Activated naive CD4-positive, alpha-beta T cell treated with anti-CD3 and anti-CD28 coated beads, Interleukin-2, amount 50 U/mL, for 16 hours (primary cell): ENCODE measurements around the gene HOXB9.

Source experiments
- DNase-seq: peaks from one replicate; pipeline ENCODE4 v3.0.0-alpha.2; 2020

HOXB9 gene

GRCh38 chr17:48622857-48623256 lies 3.3 kb downstream of the HOXB9 start:
- no peak for DNase-seq

DNA sequence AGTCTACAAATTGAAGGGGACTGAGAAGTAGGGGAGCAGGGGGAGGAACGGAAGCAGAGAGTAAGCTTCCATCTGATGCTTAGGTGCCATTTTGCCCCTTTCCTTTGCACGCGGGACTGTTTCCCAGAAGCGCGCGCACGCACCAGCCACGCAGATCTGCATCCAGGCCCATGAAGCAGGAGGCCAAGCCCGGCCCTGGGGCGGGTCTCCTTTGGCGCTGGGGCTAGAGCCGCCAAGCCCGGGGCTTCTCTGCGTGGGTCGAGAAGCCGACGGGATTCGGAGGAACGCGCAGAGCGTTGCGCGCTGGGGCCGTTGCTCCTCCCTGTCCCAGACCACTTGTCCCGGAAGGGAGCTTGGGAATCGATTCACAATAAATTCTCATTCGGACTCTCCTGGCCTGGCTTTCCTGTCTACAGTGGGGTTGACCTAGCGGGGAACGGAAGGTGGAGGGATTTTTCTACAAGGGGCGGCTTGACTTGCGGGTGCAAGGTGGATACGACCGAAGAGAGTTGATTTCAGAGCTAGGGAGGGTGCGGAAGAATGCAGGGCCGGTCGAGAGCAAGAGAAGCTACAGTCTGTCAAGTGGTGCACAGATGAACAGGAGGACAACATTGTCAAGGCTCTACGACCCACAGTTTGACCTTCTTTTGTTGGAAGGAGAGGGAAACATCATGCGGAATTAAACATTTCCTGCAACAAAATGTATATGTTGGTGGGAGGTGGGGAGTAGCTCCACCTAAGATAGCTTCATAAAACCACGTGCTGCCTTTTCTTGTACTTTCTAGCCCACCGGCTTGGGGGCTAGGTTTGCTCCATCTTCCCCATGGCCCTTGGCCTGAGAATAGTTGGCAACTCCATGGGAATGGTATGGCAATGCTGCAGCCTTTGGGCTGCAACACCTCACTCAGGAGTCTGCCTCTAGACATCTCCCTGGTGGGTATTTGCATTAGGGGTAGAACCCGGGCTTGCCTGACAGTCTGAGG lies 4.5 kb downstream of the HOXB9 start:
- DNase-seq = no peak

GRCh38 chr17:48620461-48621139 lies 5.6 kb downstream of the HOXB9 start:
- no peak for DNase-seq

- DNase-seq = no peak
Observed at GRCh38 chr17:48619826-48620449, 6.2 kb downstream of the HOXB9 start.

DNA sequence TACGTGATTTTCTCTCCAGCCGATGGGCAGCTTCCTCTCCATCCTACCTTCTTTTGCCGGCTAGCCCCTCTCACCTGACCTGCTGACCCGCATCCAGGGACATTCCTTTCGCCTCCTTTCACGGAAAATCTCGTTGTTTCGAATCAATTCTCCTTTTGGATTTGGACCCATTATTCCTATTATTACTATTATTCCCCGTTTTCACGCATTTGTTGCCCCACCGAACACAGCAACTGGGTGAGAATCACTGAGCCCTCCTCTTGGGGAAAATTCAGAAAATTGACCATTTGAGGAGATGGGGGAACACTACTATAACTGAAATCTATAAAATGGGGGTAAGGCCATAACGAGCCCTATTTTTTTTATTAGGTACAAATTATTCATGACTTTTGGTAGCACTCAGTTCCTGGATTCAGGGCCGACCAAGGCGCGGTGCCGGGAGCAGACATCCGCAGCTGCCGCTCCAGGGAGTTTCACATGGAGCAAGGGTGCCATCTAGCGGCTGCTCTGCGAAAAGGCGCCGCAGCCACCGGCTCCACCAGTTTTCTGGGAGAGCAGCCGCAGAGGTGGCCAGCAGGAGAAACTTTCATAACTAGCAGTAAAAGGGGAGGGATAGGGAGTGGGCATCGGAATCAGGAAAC lies 7.8 kb downstream of the HOXB9 start:
- DNase-seq = peak; percentile 80

DNA sequence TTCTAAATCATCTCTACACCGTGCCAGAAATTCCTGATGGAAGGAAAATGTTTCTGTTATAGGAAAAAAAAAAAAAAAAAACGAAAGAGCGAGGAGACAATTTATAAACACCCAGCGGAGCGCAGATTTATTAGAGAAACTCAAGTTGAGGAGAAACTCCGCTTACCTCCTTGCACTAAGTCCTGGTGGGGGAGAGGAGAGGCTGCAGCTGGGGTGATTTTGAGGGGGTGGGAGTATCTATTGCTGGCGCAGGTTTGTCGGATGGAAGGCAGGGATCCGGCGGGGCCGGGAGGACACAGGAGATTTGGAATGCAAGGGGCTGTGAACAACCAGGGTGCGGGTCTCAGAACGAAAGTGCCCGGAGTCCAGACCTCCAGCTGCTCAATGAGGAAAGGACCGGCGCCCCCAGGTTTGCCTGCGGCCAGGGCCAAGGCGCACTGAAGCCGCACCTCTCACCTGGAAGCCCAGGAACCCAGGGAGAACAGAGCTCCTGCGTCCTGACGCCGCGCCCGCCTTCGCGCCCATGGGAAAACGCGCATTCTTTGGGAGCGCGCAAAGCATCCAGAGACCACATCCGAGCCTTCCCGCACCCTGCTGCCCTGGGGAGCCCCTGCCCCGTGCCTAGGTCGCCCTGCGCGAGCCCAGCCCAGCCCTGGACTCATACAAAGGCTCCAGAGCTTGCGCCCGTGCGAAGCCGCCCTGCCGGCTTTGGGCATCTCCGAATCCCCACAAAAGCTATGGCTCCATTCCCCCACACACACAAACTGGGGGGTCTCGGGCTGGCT lies 8.5 kb downstream of the HOXB9 start:
- no peak for DNase-seq

DNA sequence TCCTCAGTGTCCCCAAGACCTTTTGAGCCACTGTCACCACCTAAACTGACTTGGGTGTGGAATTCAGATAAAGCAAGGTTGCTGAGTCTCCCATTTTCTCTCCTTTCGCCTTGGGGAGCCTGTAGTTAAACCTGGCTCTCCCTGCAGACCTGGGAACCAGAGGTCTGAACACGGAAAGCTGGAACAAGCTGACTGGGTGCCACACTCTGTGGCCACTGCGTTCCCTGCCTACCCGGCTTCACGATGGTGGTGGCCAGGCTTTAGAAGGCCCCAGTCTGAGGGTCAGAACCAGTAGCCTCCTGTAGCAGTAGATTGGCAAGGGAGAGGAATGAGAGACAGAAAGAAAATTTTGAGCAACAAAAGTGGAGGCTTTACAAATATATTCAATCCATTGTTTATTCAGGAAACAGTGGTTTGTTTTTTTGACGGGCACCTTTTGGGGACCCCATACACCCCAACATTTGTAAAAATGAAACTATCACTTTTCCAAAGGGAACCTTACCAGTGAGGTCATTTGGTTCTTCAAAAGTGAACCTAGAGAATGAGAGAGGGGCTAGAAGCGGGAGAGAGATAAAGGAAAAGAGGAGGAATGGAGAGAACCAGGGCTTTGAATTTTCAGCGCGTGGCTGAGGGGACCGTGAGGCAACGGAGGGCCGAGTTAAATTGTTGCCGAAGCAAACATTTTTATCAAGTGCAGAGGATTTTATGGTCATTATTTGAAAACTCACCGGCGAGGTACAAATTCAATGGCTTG lies 9.3 kb downstream of the HOXB9 start:
- DNase-seq = no peak

DNA sequence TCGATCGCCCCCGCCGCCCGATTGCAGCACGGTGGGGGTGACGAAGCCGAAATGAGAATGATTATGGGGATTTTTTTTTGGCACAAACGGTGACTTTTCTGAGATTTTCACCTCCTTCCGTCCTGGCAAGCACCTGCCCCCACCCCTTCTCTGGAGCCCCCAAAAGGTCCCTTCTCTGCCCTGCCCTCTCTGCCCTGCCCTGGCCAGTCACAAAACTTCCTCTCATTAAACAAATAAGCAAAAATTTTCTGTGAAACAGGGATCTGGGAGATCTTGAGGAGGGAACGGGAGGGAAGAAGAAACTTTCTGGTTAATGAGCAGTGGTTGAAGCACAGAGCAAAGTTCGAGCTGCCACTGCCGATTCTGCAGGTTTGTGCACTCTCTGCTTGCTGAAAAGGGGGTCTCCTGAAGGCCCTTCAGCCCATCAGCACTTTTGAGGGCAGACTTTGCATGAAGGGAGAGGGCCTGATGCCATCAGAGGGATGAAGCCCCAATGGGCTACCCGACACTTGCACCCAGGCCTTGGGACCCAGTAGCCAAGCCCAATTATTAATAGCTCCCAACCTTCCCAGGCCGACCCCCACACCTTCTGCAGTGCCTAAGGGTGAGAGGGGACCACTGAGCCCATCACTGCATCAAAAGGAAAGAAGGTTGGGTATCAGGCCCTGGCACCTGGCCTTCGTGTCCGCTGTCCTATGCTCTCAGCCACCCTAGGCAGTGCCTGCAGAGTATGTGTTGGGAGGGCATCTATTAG lies 10.0 kb downstream of the HOXB9 start:
- no peak for DNase-seq

- DNase-seq = no peak
Observed at GRCh38 chr17:48615047-48615962, 10.9 kb downstream of the HOXB9 start, which contains the start of gene HOXB8. HOXB8 (minus strand) TSS chr17:48615292; CDS start chr17:48614704, 588 bp downstream.

- DNase-seq = peak; percentile 42
Observed at GRCh38 chr17:48613862-48614694, 12.1 kb downstream of the HOXB9 start.

DNA sequence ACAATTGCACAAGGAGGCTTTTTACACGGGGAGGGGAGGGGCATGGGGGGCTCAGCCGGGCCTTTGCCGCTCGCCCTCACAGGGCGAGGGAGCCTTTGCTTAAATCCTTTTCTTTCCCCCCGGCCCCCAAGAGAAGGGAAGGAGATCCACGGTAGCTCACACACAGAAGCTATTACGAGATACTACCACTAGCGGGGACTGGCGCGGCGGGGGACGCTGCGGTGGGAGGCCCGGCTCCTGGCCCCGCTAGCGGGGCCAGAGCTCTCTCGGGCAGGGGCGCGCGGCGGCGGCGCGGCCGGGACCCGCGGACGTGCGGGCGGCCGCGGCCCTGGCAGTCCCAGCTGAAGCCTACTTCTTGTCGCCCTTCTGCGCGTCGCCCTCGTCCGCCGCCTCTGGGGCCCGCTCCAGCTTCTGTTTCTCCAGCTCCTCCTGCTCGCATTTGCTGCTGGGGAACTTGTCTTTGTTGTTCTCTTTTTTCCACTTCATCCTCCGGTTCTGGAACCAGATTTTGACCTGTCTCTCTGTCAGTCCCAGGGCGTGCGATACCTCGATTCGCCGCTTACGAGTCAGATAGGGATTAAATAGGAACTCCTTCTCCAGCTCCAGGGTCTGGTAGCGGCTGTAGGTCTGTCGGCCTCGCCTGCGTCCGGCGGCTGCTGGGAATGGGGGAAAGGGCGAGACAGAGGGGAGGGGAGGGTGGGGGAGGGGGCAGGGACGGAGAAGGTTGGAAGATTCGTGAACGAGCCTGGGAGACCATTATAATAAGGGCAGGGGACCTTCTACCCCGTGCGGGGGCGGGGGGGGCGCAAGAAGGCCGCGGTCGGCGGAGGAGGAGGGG lies 13.1 kb downstream of the HOXB9 start:
- DNase-seq = peak; percentile 53

- no peak for DNase-seq
Observed at GRCh38 chr17:48612456-48612853, 13.7 kb downstream of the HOXB9 start.

DNA sequence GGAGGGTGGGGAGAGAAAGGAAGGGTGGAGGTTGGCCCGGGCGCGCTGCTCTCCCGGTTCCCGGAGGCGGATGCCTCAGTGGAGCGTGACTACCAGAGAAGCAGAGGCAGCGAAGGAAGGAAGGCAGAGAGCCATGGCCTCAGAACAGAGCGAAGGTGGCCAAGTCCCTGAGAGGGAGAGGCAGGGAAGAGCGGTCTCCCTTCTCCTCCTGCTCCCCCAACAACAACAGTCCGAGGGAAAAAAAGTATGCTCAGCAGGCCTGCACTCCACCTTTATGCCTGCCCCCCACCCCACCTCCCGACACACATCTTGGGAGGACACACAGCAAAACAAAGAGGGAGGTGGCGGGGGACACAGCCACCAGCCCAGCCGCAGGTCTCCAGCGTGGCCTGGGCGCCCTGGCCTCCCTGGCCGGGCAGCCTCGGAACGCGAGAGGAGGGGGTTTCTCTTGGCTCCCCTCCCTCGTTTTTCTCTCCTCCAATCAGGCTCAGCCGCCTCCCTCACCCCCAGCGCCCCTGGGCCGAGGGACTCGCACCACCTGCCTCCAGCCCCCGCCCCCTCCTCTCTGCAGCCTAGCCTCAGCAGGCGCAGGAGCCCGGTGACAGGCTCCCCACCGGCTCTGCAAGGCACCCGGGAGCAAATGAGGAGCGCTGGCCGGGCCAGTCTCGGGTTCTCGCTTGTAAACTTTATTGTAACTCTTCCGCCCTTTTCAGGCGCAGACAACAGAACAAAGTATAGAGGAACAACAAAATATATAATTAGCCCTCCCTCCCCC lies 14.3 kb downstream of the HOXB9 start:
- DNase-seq = no peak

DNA sequence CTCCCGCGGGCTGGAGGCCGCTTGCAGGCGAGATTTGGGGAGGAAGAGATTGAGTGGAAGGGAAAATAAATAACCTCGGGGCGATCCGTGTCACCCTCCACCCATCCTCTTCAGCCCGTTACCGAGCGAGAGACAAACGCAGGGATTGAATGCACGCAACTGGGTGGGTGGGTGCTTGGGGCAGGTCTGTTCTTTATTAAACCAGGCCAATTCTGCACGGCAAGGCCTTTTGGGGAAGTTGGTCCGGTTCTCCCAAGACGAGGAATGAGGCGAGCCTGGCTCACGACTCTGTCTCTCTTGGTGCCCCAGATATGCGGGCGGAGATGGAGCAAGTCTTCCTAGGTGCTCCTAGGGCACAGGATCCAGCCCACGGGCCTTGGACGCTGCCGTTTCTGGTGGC lies 14.9 kb downstream of the HOXB9 start:
- DNase-seq = no peak

GRCh38 chr17:48610282-48611211 lies 15.6 kb downstream of the HOXB9 start, which contains the start of gene HOXB7:
HOXB7 (minus strand) TSS chr17:48611017; CDS start chr17:48610918, 99 bp downstream.
- peak; percentile 63 for DNase-seq
